ENCODE measurements around the gene SYPL2.

DNA sequence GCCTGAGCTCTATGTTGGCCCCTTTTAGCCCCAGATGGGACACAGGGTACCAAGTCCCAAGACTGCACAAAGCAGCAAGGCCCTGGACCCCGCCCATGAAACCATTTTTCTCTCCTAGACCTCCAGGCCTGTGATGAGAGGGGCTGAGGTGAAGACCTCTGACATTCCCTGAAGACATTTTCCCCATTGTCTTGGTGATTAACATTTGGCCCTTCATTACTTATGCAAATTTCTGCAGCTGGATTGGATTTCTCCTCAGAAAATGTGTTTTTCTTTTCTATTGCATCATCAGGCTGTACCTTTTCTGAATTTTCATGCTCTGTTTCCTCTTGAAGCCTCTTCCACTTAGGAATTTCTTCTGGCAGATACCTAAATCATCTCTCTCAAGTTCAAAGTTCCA lies 31.9 kb upstream of the SYPL2 start:
- TF ChIP-seq, protein P1, sequence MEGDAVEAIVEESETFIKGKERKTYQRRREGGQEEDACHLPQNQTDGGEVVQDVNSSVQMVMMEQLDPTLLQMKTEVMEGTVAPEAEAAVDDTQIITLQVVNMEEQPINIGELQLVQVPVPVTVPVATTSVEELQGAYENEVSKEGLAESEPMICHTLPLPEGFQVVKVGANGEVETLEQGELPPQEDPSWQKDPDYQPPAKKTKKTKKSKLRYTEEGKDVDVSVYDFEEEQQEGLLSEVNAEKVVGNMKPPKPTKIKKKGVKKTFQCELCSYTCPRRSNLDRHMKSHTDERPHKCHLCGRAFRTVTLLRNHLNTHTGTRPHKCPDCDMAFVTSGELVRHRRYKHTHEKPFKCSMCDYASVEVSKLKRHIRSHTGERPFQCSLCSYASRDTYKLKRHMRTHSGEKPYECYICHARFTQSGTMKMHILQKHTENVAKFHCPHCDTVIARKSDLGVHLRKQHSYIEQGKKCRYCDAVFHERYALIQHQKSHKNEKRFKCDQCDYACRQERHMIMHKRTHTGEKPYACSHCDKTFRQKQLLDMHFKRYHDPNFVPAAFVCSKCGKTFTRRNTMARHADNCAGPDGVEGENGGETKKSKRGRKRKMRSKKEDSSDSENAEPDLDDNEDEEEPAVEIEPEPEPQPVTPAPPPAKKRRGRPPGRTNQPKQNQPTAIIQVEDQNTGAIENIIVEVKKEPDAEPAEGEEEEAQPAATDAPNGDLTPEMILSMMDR (IDR thresholded peaks at IDR 0.05; ENCODE audit: insufficient read depth, low read length), result no peak
- TF ChIP-seq, protein P2, sequence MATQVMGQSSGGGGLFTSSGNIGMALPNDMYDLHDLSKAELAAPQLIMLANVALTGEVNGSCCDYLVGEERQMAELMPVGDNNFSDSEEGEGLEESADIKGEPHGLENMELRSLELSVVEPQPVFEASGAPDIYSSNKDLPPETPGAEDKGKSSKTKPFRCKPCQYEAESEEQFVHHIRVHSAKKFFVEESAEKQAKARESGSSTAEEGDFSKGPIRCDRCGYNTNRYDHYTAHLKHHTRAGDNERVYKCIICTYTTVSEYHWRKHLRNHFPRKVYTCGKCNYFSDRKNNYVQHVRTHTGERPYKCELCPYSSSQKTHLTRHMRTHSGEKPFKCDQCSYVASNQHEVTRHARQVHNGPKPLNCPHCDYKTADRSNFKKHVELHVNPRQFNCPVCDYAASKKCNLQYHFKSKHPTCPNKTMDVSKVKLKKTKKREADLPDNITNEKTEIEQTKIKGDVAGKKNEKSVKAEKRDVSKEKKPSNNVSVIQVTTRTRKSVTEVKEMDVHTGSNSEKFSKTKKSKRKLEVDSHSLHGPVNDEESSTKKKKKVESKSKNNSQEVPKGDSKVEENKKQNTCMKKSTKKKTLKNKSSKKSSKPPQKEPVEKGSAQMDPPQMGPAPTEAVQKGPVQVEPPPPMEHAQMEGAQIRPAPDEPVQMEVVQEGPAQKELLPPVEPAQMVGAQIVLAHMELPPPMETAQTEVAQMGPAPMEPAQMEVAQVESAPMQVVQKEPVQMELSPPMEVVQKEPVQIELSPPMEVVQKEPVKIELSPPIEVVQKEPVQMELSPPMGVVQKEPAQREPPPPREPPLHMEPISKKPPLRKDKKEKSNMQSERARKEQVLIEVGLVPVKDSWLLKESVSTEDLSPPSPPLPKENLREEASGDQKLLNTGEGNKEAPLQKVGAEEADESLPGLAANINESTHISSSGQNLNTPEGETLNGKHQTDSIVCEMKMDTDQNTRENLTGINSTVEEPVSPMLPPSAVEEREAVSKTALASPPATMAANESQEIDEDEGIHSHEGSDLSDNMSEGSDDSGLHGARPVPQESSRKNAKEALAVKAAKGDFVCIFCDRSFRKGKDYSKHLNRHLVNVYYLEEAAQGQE (IDR thresholded peaks at IDR 0.05; ENCODE audit: insufficient replicate concordance, low read depth), result no peak
